Activated CD4-positive, alpha-beta T cell treated with anti-CD3 and anti-CD28 coated beads, Interleukin-2, amount 10 ng/mL, durations not matched to agents 24 days and 14 days (primary cell): ENCODE measurements around the gene NKX2-4. TPM values are rescaled to one million over a fixed set of nuclear protein-coding genes. Genes with fewer than 3 reads are reported as not detected.

Experiments used
- DNase-seq: peaks from one replicate; pipeline ENCODE4 v3.0.0; 2022
- H3K27ac Mint-ChIP-seq: one replicate; pipeline ENCODE4 v1.8.0; 2022; ENCODE audit warnings: mild to moderate bottlenecking, mixed read lengths
- H3K27me3 Mint-ChIP-seq: one replicate; pipeline ENCODE4 v1.8.0; 2022; ENCODE audit warnings: mixed read lengths
- H3K36me3 Mint-ChIP-seq: one replicate; pipeline ENCODE4 v1.8.0; 2022; ENCODE audit warnings: low read depth, mild to moderate bottlenecking, mixed read lengths
- H3K4me1 Mint-ChIP-seq: one replicate; pipeline ENCODE4 v1.8.0; 2021; ENCODE audit warnings: mixed read lengths
- H3K4me3 Mint-ChIP-seq: one replicate; pipeline ENCODE4 v1.8.0; 2022; ENCODE audit warnings: mild to moderate bottlenecking, moderate library complexity, mixed read lengths
- H3K9me3 Mint-ChIP-seq: one replicate; pipeline ENCODE4 v1.8.0; 2021; ENCODE audit warnings: mixed read lengths
- intact Hi-C: fragments of 100-400 bp; cut with micrococcal nuclease; formaldehyde crosslinking; loops from one replicate; pipeline ENCODE4 v1.15.1; 2023
- total RNA-seq: library from RNA; stranded (reverse); gene quantifications from 2 replicates; pipeline ENCODE4 v1.2.3, GENCODE V29; 2022

The NKX2-4 gene
- total RNA-seq, 1 donor from 2014 or later, result not detected

DNA sequence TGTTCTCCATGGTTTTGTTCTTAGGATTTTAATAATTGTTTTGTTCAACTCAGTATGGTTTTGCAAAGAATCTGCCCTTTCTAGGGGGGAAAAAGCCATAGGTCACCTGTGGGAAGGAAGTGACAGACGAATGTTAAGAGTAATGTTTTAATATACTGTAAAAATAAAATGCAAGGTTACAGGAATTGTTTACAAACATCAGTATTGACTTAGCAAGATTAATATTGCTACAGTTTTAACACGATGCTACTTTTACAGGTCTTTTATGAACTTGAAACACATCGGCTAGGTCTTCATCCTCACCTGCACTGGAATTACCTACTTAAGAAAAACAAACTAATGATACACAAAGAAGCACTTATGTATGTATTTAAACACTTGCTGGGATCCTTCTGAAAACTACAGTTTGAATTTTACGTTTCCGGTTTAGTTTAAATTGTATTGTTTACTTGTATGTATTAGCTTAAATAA, 1.7 kb upstream of the NKX2-4 start:
- H3K4me1 Mint-ChIP-seq, result peaks cover 7% of the 10 kb centered on the region
- H3K4me3 Mint-ChIP-seq, result no peak overlapping the region
- no peaks in the 10 kb centered on the region for H3K9me3 Mint-ChIP-seq
- H3K27ac Mint-ChIP-seq, result no peak overlapping the region
- peaks cover 5% of the 10 kb centered on the region for H3K36me3 Mint-ChIP-seq
- peaks cover 66% of the 10 kb centered on the region for H3K27me3 Mint-ChIP-seq
- intact Hi-C loops, result loop anchor here (2.0 to 10.0 kb wide), 5 partner anchors 108 to 1166 kb away; partner anchors contain the start of gene INSM1
- no peak for DNase-seq

DNA sequence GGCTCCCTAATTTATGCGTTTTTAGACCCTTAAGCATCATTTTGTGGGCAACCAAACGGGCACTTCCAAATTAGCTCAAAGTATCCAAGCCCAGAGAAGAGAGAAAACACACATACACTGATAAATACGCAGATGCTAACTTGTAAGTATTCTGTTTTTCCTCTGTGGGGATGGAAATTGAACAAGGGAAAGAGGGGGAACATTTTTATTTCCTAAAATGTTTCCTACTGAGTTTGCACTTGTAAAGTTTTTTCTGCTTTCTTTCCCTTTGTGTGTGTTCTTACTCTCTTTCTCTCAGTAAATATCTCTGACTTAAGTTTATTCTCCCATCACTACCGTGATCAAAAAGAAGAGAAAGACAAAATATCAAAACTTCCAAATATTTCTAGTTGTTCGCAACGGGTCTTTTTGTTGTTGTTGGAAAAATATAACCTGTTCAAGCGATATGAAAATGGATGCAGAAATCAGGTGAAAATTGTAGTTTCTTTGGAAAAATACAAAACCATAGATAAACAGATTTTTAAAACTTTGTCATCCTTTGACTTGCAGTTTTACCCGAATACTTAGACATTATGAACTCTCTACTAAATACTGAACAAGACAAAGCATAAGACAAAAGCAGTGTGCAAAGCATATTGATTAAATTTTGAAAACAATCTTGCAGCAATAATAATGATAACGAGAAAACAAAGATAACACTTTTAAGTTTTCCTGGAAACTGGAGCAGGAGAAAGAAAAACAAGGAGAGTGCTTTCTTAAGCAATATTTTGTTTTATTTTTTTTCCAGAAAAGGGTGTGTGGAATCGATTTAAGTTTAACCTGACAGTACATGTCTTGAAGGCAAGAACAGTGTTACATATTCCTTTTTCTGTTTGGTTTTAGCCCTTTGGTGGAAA, 1.0 kb upstream of the NKX2-4 start:
- no peak for DNase-seq
- peaks cover 5% of the 10 kb centered on the region for H3K36me3 Mint-ChIP-seq
- H3K4me3 Mint-ChIP-seq, result no peak overlapping the region
- intact Hi-C loops, result loop anchor here (2.0 to 10.0 kb wide), 5 partner anchors 108 to 1166 kb away; partner anchors contain the start of gene INSM1
- peak overlapping the region; percentile 71 for H3K27ac Mint-ChIP-seq
- peaks cover 8% of the 10 kb centered on the region for H3K4me1 Mint-ChIP-seq
- no peaks in the 10 kb centered on the region for H3K9me3 Mint-ChIP-seq
- peaks cover 68% of the 10 kb centered on the region for H3K27me3 Mint-ChIP-seq

DNA sequence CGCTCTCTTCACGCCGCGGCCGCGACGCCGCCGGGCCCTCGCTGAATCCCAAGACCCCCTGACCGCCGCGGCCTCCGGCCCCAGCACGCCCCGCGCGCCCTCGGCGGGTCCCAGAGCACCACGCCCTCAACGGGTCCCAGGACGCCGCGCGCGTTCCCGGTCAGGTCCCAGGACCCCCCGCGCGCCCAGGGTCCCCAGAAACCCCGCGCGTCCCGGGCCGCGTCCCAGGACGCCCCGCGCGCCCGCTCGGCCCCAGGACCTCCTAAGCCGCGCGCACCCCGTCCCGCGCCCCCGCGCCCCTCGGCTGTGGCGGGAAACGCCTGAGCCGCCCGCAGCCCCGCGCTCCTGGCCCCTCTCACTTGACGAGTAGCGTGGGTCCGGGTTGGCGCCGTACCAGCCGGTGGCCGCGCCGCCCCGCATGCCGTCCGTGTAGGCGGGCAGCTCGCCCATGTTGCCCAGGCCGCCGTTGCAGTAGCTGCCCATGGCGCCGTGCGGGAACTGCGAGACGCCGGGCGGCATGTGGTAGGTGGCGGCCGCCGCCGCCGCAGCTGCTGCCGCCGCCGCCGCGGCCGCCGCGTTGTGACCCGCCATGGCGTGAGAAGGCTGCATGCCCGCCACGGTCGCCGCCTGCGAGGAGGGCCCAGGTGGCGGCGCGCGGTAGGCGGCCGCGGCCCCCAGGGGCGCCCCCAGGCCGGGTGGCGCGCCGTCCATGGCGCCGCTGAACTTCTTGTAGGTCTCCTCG, 556 bp downstream of the NKX2-4 start:
- DNase-seq, result peak; percentile 64
- Mint-ChIP-seq H3K36me3 (peaks cover 7% of the 10 kb centered on the region), H3K9me3 (no peaks in the 10 kb centered on the region), H3K4me1 (peaks cover 22% of the 10 kb centered on the region), H3K27me3 (peaks cover 74% of the 10 kb centered on the region), H3K4me3 (no peak overlapping the region), H3K27ac (no peak overlapping the region)
- intact Hi-C loops, result loop anchor here (5.0 to 10.0 kb wide), 4 partner anchors 126 to 1168 kb away; partner anchors contain the start of gene INSM1

DNA sequence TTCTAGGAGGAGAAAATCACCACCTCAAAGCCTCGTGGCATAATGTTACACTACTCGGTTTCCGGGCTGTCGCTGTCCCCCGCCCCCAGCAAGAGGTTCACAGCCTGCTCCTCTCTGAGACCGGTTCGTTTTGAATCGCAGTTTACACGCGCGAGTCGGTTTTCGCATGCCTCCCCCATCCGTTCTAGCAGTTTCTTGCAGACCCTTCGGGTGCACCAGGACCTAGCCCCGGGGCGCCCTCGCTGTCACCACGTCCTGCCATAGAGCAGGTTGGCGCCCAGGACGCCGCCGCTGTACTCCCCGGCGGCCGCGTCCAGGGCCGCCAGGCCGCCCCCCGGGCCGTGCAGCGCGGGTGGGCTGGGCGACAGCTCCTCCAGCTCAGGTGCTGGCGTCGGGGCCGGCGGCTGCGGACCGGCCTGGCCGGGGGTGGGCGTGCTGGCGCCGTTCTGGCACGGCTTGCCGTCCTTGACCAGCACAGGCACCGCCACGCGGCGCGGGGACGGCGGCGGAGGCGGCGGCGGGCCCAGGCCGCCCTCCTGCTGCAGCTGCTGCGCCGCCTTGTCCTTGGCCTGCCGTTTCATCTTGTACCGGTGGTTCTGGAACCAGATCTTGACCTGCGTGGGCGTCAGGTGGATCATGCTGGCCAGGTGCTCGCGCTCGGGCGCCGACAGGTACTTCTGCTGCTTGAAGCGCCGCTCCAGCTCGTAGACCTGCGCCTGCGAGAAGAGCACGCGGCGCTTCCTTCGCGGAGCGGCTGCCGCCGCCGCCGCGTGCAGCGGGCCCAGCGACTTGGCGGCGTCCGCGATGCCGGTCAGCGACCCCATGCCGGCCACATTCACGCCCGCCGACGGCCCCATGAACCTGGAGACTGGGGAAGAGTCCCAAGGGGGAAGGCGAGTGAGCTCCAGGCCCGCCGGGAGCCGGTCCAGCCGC, 1.4 kb downstream of the NKX2-4 start:
- Mint-ChIP-seq H3K27me3 (peaks cover 72% of the 10 kb centered on the region), H3K9me3 (no peaks in the 10 kb centered on the region), H3K4me1 (peaks cover 23% of the 10 kb centered on the region), H3K27ac (peak overlapping the region; percentile 46), H3K36me3 (peaks cover 12% of the 10 kb centered on the region), H3K4me3 (peak overlapping the region; percentile 71)
- DNase-seq, result peak; percentile 84
- intact Hi-C loops, result loop anchor here (2.0 to 10.0 kb wide), 5 partner anchors 126 to 1169 kb away; partner anchors contain the start of gene INSM1

GRCh38 chr20:21395051-21395665, 2.2 kb downstream of the NKX2-4 start:
- Mint-ChIP-seq H3K9me3 (no peaks in the 10 kb centered on the region), H3K27ac (peak overlapping the region; percentile 46), H3K4me3 (peak overlapping the region; percentile 71), H3K27me3 (peaks cover 66% of the 10 kb centered on the region), H3K36me3 (peaks cover 20% of the 10 kb centered on the region), H3K4me1 (peaks cover 23% of the 10 kb centered on the region)
- DNase-seq, result no peak
- intact Hi-C loops, result loop anchor here (2.0 to 10.0 kb wide), 5 partner anchors 127 to 1170 kb away; partner anchors contain the start of gene INSM1

DNA sequence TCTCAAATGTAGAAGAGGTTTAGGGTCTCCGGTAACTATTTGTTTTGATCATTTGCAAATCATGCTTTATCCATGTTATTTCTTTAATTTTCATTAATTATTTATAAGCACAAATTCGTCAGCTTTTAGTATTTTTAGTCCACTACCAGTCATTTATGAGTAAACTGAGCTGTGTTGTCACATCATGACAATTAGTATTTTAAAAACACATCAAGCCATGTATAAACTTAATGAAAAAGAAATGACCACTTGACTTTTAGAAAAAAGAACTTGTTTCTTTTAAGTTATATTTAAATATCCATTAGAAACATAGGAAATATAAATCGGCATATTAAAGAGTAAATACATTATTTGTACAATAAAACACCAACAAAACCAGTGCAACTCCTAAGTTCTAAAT, 2.8 kb downstream of the NKX2-4 start:
- DNase-seq, result no peak
- Mint-ChIP-seq H3K4me1 (peaks cover 23% of the 10 kb centered on the region), H3K27ac (no peak overlapping the region), H3K4me3 (no peak overlapping the region), H3K9me3 (no peaks in the 10 kb centered on the region), H3K27me3 (peaks cover 62% of the 10 kb centered on the region), H3K36me3 (peaks cover 23% of the 10 kb centered on the region)
- intact Hi-C loops, result loop anchor here (2.0 to 10.0 kb wide), 3 partner anchors 157 to 1170 kb away; no protein-coding TSS in a partner anchor

GRCh38 chr20:21393816-21394519, 3.4 kb downstream of the NKX2-4 start:
- DNase-seq, result no peak
- no peak overlapping the region for H3K4me3 Mint-ChIP-seq
- no peak overlapping the region for H3K27ac Mint-ChIP-seq
- H3K9me3 Mint-ChIP-seq, result no peaks in the 10 kb centered on the region
- peaks cover 56% of the 10 kb centered on the region for H3K27me3 Mint-ChIP-seq
- peaks cover 26% of the 10 kb centered on the region for H3K36me3 Mint-ChIP-seq
- intact Hi-C loops, result loop anchor here (2.0 to 10.0 kb wide), 3 partner anchors 157 to 1171 kb away; no protein-coding TSS in a partner anchor
- peaks cover 23% of the 10 kb centered on the region for H3K4me1 Mint-ChIP-seq

- DNase-seq, result no peak
- Mint-ChIP-seq H3K4me1 (peaks cover 23% of the 10 kb centered on the region), H3K4me3 (peak overlapping the region; percentile 3), H3K36me3 (peaks cover 29% of the 10 kb centered on the region), H3K27me3 (peaks cover 48% of the 10 kb centered on the region), H3K27ac (no peak overlapping the region), H3K9me3 (no peaks in the 10 kb centered on the region)
- intact Hi-C loops, result loop anchor here (5.0 to 10.0 kb wide), 2 partner anchors 156 to 1172 kb away; no protein-coding TSS in a partner anchor
Measured at GRCh38 chr20:21393166-21393565, 4.2 kb downstream of the NKX2-4 start.

DNA sequence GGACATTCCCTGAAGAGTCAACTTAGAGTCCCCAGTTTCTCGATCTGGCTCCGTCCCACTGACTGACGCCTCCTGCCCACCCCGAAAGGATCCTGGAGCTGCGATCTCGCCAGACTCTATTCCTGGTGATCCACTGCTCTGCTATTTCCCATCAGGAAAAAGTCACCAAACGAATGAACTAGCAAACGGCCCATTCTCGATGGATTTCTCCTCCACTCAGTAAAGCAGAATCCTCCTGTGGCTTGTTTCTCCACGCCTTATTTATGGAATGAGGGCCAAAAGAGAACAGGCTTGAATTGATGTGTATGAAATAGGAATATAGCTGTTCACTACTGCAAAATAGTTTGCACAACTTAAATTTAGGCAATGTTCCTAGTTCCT, 5.4 kb downstream of the NKX2-4 start:
- intact Hi-C loops, result loop anchor here (5.0 to 10.0 kb wide), 2 partner anchors 155 to 1173 kb away; no protein-coding TSS in a partner anchor
- H3K4me1 Mint-ChIP-seq, result peaks cover 22% of the 10 kb centered on the region
- H3K36me3 Mint-ChIP-seq, result peaks cover 37% of the 10 kb centered on the region
- H3K27me3 Mint-ChIP-seq, result peaks cover 41% of the 10 kb centered on the region
- H3K9me3 Mint-ChIP-seq, result no peaks in the 10 kb centered on the region
- H3K4me3 Mint-ChIP-seq, result peak overlapping the region; percentile 55
- no peak for DNase-seq
- no peak overlapping the region for H3K27ac Mint-ChIP-seq

DNA sequence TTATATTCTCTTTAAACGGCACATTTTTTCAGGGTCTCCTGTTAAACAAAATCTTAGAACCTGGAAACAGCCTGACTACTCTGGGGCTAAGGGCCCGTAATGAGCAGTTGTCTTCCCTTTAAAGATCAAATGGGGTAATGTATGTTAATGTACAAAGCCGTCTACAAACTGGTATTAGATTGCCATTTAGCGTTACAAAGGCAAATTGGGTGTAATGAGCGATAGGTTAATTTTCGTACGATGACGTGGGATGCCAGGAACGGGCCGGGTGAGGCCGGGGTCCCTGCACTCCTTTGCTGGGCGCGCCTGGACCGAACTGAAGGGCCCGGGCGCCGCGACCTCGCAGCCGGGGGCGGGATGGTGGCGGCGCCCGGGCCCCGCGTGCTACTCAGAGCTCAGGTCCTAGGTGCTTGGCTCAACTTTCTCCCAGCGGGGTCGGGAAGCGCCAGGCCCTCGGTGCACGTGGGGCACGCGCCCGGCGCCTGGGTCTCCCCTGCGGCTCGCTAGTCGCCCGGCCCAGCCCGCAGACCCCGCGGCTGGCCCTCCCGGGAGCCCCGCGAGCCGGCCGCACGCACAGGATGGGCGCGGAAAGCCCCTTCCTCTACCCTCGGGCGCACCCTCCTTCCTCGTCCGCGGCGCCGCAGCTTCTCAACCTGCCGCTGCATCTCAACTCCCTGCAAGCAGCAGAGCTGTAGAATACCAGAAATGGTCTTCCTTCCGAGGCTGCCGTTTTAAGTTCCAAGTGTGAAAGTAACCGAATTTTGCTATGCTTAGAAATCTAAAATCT, 5.9 kb downstream of the NKX2-4 start:
- Mint-ChIP-seq H3K9me3 (no peaks in the 10 kb centered on the region), H3K27me3 (peaks cover 41% of the 10 kb centered on the region), H3K4me3 (peak overlapping the region; percentile 55), H3K4me1 (peaks cover 22% of the 10 kb centered on the region), H3K36me3 (peaks cover 41% of the 10 kb centered on the region), H3K27ac (no peak overlapping the region)
- intact Hi-C loops, result loop anchor here (5.0 to 10.0 kb wide), 2 partner anchors 154 to 1173 kb away; no protein-coding TSS in a partner anchor
- DNase-seq, result peak; percentile 66

DNA sequence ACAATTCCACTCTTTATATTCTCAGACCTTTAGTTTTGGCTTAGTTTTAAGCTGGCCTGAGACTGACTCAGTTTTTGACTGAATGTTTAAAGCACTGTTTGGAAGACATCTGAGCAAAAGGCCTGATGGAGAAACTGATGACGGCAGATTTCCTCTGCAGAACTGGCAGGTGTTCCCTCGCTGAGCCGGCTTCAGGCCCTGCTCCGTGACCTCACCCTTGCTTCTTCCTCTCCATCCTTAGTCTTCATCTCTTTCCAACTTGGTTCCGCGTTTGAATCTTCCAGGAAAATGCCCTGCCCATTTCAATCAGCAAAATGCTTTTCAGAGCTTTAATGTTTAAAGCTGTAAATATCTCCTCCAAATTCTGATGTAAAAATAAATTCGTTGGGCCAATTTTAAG, 6.6 kb downstream of the NKX2-4 start:
- intact Hi-C loops, result loop anchor here (5.0 to 10.0 kb wide), 2 partner anchors 153 to 1174 kb away; no protein-coding TSS in a partner anchor
- DNase-seq, result no peak
- peaks cover 44% of the 10 kb centered on the region for H3K36me3 Mint-ChIP-seq
- H3K9me3 Mint-ChIP-seq, result no peaks in the 10 kb centered on the region
- H3K27me3 Mint-ChIP-seq, result peaks cover 41% of the 10 kb centered on the region
- H3K27ac Mint-ChIP-seq, result no peak overlapping the region
- no peak overlapping the region for H3K4me3 Mint-ChIP-seq
- H3K4me1 Mint-ChIP-seq, result peaks cover 22% of the 10 kb centered on the region
